IMR-90 (cell line): ENCODE measurements around the gene PDXK. TPM values are rescaled to one million over a fixed set of nuclear protein-coding genes. Genes with fewer than 3 reads are reported as not detected.

Experiments
- ATAC-seq: fragments of 200-7000 bp; cut with Tn5 transposase; 2 replicates; pipeline ENCODE4 v1.9.1; 2020; ENCODE audit warnings: low read depth, mild to moderate bottlenecking, moderate library complexity
- BruUV-seq: library from RNA; stranded (reverse); fragments of 400-500 nt; replicated peaks from 2 replicates; lab custom pipeline; 2021; lab: Mats Ljungman, UMichigan
- CTCF ChIA-PET: fragments of 300-600 bp; formaldehyde crosslinking; extraction: SDS; loops from one replicate; lab custom pipeline; 2021; ENCODE audit warnings: antibody characterized with exemption; lab: Yijun Ruan, JAX
- POLR2A ChIA-PET: fragments of 300-600 bp; sonication (Branson Sonifier 250); formaldehyde crosslinking; loops from one replicate; lab custom pipeline; 2022; ENCODE audit warnings: antibody characterized with exemption; ENCODE audit not compliant: unreplicated experiment; lab: Charles Lee
- DNase-seq: peaks from one replicate; pipeline ENCODE4 v3.0.0; 2013
- H2AFZ ChIP-seq: replicated peaks from 2 replicates; pipeline ENCODE3; 2013; ENCODE audit warnings: low read length, mild to moderate bottlenecking; ENCODE audit not compliant: poor library complexity
- H2AK5ac ChIP-seq: 2 replicates; pipeline ENCODE4 v1.6.1; 2013; ENCODE audit warnings: low read depth, low read length, inconsistent platforms
- H2AK9ac ChIP-seq: replicated peaks from 2 replicates; pipeline ENCODE3; 2013; ENCODE audit warnings: mild to moderate bottlenecking, low read depth, low read length, moderate library complexity; ENCODE audit not compliant: poor library complexity
- H2BK120ac ChIP-seq: 2 replicates; pipeline ENCODE4 v1.6.1; 2013; ENCODE audit warnings: low read depth, low read length, inconsistent platforms
- H2BK15ac ChIP-seq: 3 replicates; pipeline ENCODE4 v1.6.1; 2013; ENCODE audit warnings: low read depth, low read length, inconsistent platforms
- H2BK20ac ChIP-seq: 2 replicates; pipeline ENCODE4 v1.6.1; 2013; ENCODE audit warnings: low read depth, mild to moderate bottlenecking, inconsistent platforms, low read length, moderate library complexity
- H2BK5ac ChIP-seq: 2 replicates; pipeline ENCODE4 v1.6.1; 2013; ENCODE audit warnings: mild to moderate bottlenecking, low read depth, low read length, inconsistent platforms; ENCODE audit not compliant: poor library complexity, severe bottlenecking
- H3K14ac ChIP-seq: replicated peaks from 2 replicates; pipeline ENCODE4 v1.6.1; 2013; ENCODE audit warnings: low read depth, low read length, inconsistent platforms
- H3K18ac ChIP-seq: 2 replicates; pipeline ENCODE4 v1.6.1; 2013; ENCODE audit warnings: low read depth, low read length, control low read depth
- H3K23ac ChIP-seq: 2 replicates; pipeline ENCODE4 v1.6.1; 2013; ENCODE audit warnings: low read depth, low read length, inconsistent platforms
- H3K27ac ChIP-seq: 2 replicates; pipeline ENCODE4 v1.5.1; 2013; ENCODE audit warnings: mild to moderate bottlenecking, control low read depth, low read length; ENCODE audit not compliant: insufficient read depth
- H3K27me3 ChIP-seq: 2 replicates; pipeline ENCODE4 v1.6.1; 2013; ENCODE audit warnings: low read length; ENCODE audit not compliant: control insufficient read depth, insufficient read depth
- H3K36me3 ChIP-seq: 2 replicates; pipeline ENCODE4 v1.6.1; 2013; ENCODE audit warnings: low read length, mixed read lengths; ENCODE audit not compliant: control insufficient read depth, insufficient read depth
- H3K4ac ChIP-seq: 2 replicates; pipeline ENCODE4 v1.6.1; 2013; ENCODE audit warnings: low read depth, low read length, inconsistent platforms
- H3K4me1 ChIP-seq: 2 replicates; pipeline ENCODE4 v1.6.1; 2013; ENCODE audit warnings: low read length, mixed read lengths; ENCODE audit not compliant: control insufficient read depth, insufficient read depth
- H3K4me2 ChIP-seq: 2 replicates; pipeline ENCODE4 v1.6.1; 2013; ENCODE audit warnings: low read depth, mild to moderate bottlenecking, control low read depth, low read length, moderate library complexity
- H3K4me3 ChIP-seq: 2 replicates; pipeline ENCODE4 v1.5.1; 2013; ENCODE audit warnings: low read depth, mild to moderate bottlenecking, control low read depth, low read length, moderate library complexity; ENCODE audit not compliant: insufficient read depth
- H3K56ac ChIP-seq: 2 replicates; pipeline ENCODE4 v1.6.1; 2013; ENCODE audit warnings: low read length, inconsistent platforms; ENCODE audit not compliant: insufficient read depth; ENCODE audit errors: extremely low read depth
- H3K79me1 ChIP-seq, 2 experiments: 2 replicates each; pipeline ENCODE4 v1.6.1; 2013; ENCODE audit warnings: low read length in 2 of 2, inconsistent platforms in 1 of 2, low read depth in 1 of 2
- H3K9ac ChIP-seq: 2 replicates; pipeline ENCODE4 v1.6.1; 2013; ENCODE audit warnings: low read depth, low read length, control low read depth
- H3K9me1 ChIP-seq: 2 replicates; pipeline ENCODE4 v1.6.1; 2013; ENCODE audit warnings: low read length, inconsistent platforms; ENCODE audit not compliant: insufficient read depth
- H3K9me3 ChIP-seq: 2 replicates; pipeline ENCODE4 v1.6.1; 2013; ENCODE audit warnings: low read length; ENCODE audit not compliant: control insufficient read depth, insufficient read depth
- H4K20me1 ChIP-seq: 2 replicates; pipeline ENCODE4 v1.6.1; 2013; ENCODE audit warnings: low read length, inconsistent platforms; ENCODE audit not compliant: insufficient read depth
- H4K5ac ChIP-seq: 2 replicates; pipeline ENCODE4 v1.6.1; 2013; ENCODE audit warnings: mild to moderate bottlenecking, low read depth, low read length, control low read depth
- H4K8ac ChIP-seq, 2 experiments: 2 replicates each; pipeline ENCODE4 v1.6.1; 2013; ENCODE audit warnings: low read depth in 2 of 2, low read length in 2 of 2, control low read depth in 1 of 2, inconsistent platforms in 1 of 2
- H4K91ac ChIP-seq: 2 replicates; pipeline ENCODE4 v1.6.1; 2013; ENCODE audit warnings: low read depth, low read length, inconsistent platforms; ENCODE audit not compliant: insufficient read depth
- BHLHE40 ChIP-seq: fragments of 150-350 bp; IDR thresholded peaks from 2 replicates; pipeline ENCODE4 v1.6.1; 2016; ENCODE audit warnings: mild to moderate bottlenecking, low read depth, low read length
- CEBPB ChIP-seq: IDR thresholded peaks from 2 replicates; pipeline ENCODE4 v1.6.1; 2012; ENCODE audit warnings: low read depth, low read length, improper control_type of control experiment
- CHD1 ChIP-seq: IDR thresholded peaks from 2 replicates; pipeline ENCODE4 v1.6.1; 2012; ENCODE audit warnings: low read depth, low read length, improper control_type of control experiment
- ELK1 ChIP-seq: fragments of 150-350 bp; IDR thresholded peaks from 2 replicates; pipeline ENCODE4 v1.6.1; 2016; ENCODE audit warnings: low read depth, mild to moderate bottlenecking, low read length, moderate library complexity, borderline replicate concordance
- FOS ChIP-seq: fragments of 150-350 bp; IDR thresholded peaks from 2 replicates; pipeline ENCODE4 v1.6.1; 2016; ENCODE audit warnings: low read depth, low read length
- MAFK ChIP-seq: IDR thresholded peaks from 2 replicates; pipeline ENCODE4 v1.6.1; 2012; ENCODE audit warnings: low read depth, low read length, improper control_type of control experiment
- MXI1 ChIP-seq: IDR thresholded peaks from 2 replicates; pipeline ENCODE4 v1.6.1; 2012; ENCODE audit warnings: low read depth, mild to moderate bottlenecking, low read length, moderate library complexity, borderline replicate concordance
- NFE2L2 ChIP-seq: fragments of 150-350 bp; IDR thresholded peaks from 2 replicates; pipeline ENCODE4 v1.6.1; 2016; ENCODE audit warnings: low read depth, mild to moderate bottlenecking, low read length
- POLR2A ChIP-seq: IDR thresholded peaks from 2 replicates; pipeline ENCODE4 v1.6.1; 2012; ENCODE audit warnings: mild to moderate bottlenecking, low read depth, low read length
- RAD21 ChIP-seq: IDR thresholded peaks from 2 replicates; pipeline ENCODE4 v1.6.1; 2012; ENCODE audit warnings: low read length, improper control_type of control experiment
- RCOR1 ChIP-seq: IDR thresholded peaks from 2 replicates; pipeline ENCODE4 v1.6.1; 2012; ENCODE audit warnings: mild to moderate bottlenecking, low read length, improper control_type of control experiment; ENCODE audit not compliant: insufficient replicate concordance
- RFX5 ChIP-seq: IDR thresholded peaks from 2 replicates; pipeline ENCODE4 v1.8.0; 2012; ENCODE audit warnings: low read depth, mild to moderate bottlenecking, low read length, moderate library complexity
- SMC3 ChIP-seq: fragments of 150-350 bp; IDR thresholded peaks from 2 replicates; pipeline ENCODE4 v1.6.1; 2016; ENCODE audit warnings: low read depth, mild to moderate bottlenecking, antibody characterized with exemption, low read length, moderate library complexity
- WGBS, 2 experiments: methylation state at CpG; one replicate each; pipeline versions ENCODE4 v1.1.5 to v1.1.7; 2013; ENCODE audit warnings: missing lambda C conversion rate in 2 of 2; ENCODE audit not compliant: insufficient read length in 1 of 2; ENCODE audit errors: extremely low coverage in 2 of 2; 5-methylcytosine and 5-hydroxymethylcytosine counted together
- dilution Hi-C: fragments of 300-500 bp; cut with HindIII; formaldehyde crosslinking; loops from one replicate; pipeline ENCODE4 v1.14.3; 2018; ENCODE audit warnings: low sequenced_read_pairs; ENCODE audit not compliant: unreplicated experiment
- in situ Hi-C: fragments of 300-500 bp; cut with MboI; formaldehyde crosslinking; loops from 3 replicates; pipeline ENCODE4 v1.14.3; 2019; ENCODE audit warnings: low sequenced_read_pairs, inconsistent platforms, mixed read lengths
- intact Hi-C: fragments of 100-400 bp; cut with micrococcal nuclease; formaldehyde crosslinking; loops from 2 replicates; pipeline ENCODE4 v1.10.0; 2022
- polyA plus RNA-seq, 3 experiments: library from polyadenylated mRNA; depleted of rRNA; stranded (reverse); fragments of >200 nt; gene quantifications; 2 replicates each; pipeline ENCODE4 v1.2.3, GENCODE V29; 2012; ENCODE audit warnings: low replicate concordance in 1 of 3
- total RNA-seq: library from RNA; depleted of rRNA; stranded (reverse); fragments of >200 nt; gene quantifications from 2 replicates; pipeline ENCODE4 v1.2.3, GENCODE V29; 2012
- TF ChIP-seq, protein P1 (sequence below): fragments of 150-350 bp; IDR thresholded peaks from 2 replicates; pipeline ENCODE4 v1.6.1; 2017; ENCODE audit warnings: mild to moderate bottlenecking, antibody characterized with exemption, low read length, low read depth
- TF ChIP-seq, protein P2 (sequence below): conservative IDR thresholded peaks from 2 replicates; pipeline ENCODE4 v1.5.1; 2012; ENCODE audit warnings: mild to moderate bottlenecking, low read depth, low read length, improper control_type of control experiment

Gene PDXK
- total and polyA plus RNA-seq, 2 of the 4 experiments (the other 2 are of a cell fraction): 155 to 312 TPM

- no peak overlapping the region for H3K18ac ChIP-seq
- H3K36me3 ChIP-seq: peaks cover 20% of the 10 kb centered on the region
- H3K27ac ChIP-seq: no peak overlapping the region
- DNase-seq: no peak
- no peaks in the 10 kb centered on the region for H3K27me3 ChIP-seq
- dilution Hi-C loops (no loop called here), in situ Hi-C loops (no loop called here), intact Hi-C loops (no loop called here)
- H2BK15ac ChIP-seq: no peak overlapping the region
- BruUV-seq: no TSS peak
- peak overlapping the region; percentile 2; the same call in 1 of the 2 replicates for H3K4me2 ChIP-seq
- H3K23ac ChIP-seq: no peak overlapping the region
- peaks cover 13% of the 10 kb centered on the region; the same call in 1 of the 2 replicates for H3K9me1 ChIP-seq
- peak overlapping the region; percentile 20; the same call in 1 of the 2 replicates for H2AK5ac ChIP-seq
- no peak overlapping the region for H3K14ac ChIP-seq
- CTCF ChIA-PET: no interaction called here
- H4K5ac ChIP-seq: no peak overlapping the region
- H2BK5ac ChIP-seq: no peak overlapping the region
- H3K9me3 ChIP-seq: no peaks in the 10 kb centered on the region
- peak; percentile 5 for ATAC-seq
- peaks cover 67% of the 10 kb centered on the region for H4K20me1 ChIP-seq
- H4K8ac ChIP-seq: no peak overlapping the region
- H3K9ac ChIP-seq: no peak overlapping the region
- H2AK9ac ChIP-seq: peak overlapping the region; percentile 33
- no peak overlapping the region for H3K56ac ChIP-seq
- H2BK20ac ChIP-seq: no peak overlapping the region
- peak overlapping the region; percentile 8 for H2AFZ ChIP-seq
- peaks cover 21% of the 10 kb centered on the region for H3K4me1 ChIP-seq
- POLR2A ChIA-PET: no interaction called here
- H3K4ac ChIP-seq: no peak overlapping the region
- no peak overlapping the region for H3K4me3 ChIP-seq
- 79% methylated on average over 9 of the region's 22 CpGs; no CpG with 5 or more reads in 1 of the 2 experiments for WGBS, 2 experiments
- H3K79me1 ChIP-seq: peaks cover 23 to 89% of the 10 kb centered on the region in 2 experiments
- H2BK120ac ChIP-seq: no peak overlapping the region
- H4K91ac ChIP-seq: no peak overlapping the region
- TF ChIP-seq FOS (no peak), CEBPB (no peak), SMC3 (no peak), RCOR1 (no peak), RAD21 (no peak), RFX5 (no peak), NFE2L2 (no peak), MAFK (no peak), CHD1 (no peak), ELK1 (no peak), MXI1 (no peak), BHLHE40 (no peak), POLR2A (no peak)
- TF ChIP-seq, protein P1, sequence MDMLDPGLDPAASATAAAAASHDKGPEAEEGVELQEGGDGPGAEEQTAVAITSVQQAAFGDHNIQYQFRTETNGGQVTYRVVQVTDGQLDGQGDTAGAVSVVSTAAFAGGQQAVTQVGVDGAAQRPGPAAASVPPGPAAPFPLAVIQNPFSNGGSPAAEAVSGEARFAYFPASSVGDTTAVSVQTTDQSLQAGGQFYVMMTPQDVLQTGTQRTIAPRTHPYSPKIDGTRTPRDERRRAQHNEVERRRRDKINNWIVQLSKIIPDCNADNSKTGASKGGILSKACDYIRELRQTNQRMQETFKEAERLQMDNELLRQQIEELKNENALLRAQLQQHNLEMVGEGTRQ: no peak
- TF ChIP-seq, protein P2, sequence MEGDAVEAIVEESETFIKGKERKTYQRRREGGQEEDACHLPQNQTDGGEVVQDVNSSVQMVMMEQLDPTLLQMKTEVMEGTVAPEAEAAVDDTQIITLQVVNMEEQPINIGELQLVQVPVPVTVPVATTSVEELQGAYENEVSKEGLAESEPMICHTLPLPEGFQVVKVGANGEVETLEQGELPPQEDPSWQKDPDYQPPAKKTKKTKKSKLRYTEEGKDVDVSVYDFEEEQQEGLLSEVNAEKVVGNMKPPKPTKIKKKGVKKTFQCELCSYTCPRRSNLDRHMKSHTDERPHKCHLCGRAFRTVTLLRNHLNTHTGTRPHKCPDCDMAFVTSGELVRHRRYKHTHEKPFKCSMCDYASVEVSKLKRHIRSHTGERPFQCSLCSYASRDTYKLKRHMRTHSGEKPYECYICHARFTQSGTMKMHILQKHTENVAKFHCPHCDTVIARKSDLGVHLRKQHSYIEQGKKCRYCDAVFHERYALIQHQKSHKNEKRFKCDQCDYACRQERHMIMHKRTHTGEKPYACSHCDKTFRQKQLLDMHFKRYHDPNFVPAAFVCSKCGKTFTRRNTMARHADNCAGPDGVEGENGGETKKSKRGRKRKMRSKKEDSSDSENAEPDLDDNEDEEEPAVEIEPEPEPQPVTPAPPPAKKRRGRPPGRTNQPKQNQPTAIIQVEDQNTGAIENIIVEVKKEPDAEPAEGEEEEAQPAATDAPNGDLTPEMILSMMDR: no peak
Measured at GRCh38 chr21:43735236-43736091, 16.5 kb downstream of the PDXK start.
